Thyroid gland (tissue), 4 donors: ENCODE data around the gene SHC4. TPM values are rescaled to one million over a fixed set of nuclear protein-coding genes. Genes with fewer than 3 reads are reported as not detected.

Source experiments
- DNase-seq, 2 donors: peaks; one replicate each; pipeline ENCODE4 v3.0.0-alpha.2; 2019
- H3K27ac ChIP-seq, 3 donors: fragments of 200-600 bp; sonication (generic); 1 replicate in 2 of 3; 2 replicates in 1 of 3; pipeline ENCODE4 v1.5.1; 2016 to 2019; ENCODE audit warnings: mild to moderate bottlenecking in 1 of 3, moderate library complexity in 1 of 3
- H3K27me3 ChIP-seq: fragments of 200-600 bp; sonication (generic); one replicate; pipeline ENCODE4 v1.5.1; 2019
- H3K36me3 ChIP-seq, 2 donors: fragments of 200-600 bp; sonication (generic); one replicate each; pipeline ENCODE4 v1.5.1; 2016 to 2019
- H3K4me1 ChIP-seq, 2 donors: fragments of 200-600 bp; sonication (generic); one replicate each; pipeline ENCODE4 v1.5.1; 2017 to 2019
- H3K4me3 ChIP-seq, 3 donors: fragments of 200-600 bp; sonication (generic); replicated peaks in 1 of 3; 1 replicate in 2 of 3; 2 replicates in 1 of 3; pipeline ENCODE4 v1.5.1; 2016; ENCODE audit warnings: mild to moderate bottlenecking in 1 of 3
- H3K9me3 ChIP-seq: fragments of 200-600 bp; sonication (generic); one replicate; pipeline ENCODE4 v1.5.1; 2017
- POLR2A ChIP-seq, 2 donors: fragments of 450-650 bp; IDR thresholded peaks; one replicate each; pipeline ENCODE4 v1.6.1; 2017; ENCODE audit warnings: antibody characterized with exemption in 2 of 2, mild to moderate bottlenecking in 2 of 2, moderate library complexity in 1 of 2
- WGBS, 2 donors: methylation state at CpG; one replicate each; pipeline ENCODE4 v1.1.5; 2017; 5-methylcytosine and 5-hydroxymethylcytosine counted together
- intact Hi-C: fragments of 100-400 bp; cut with DNase I; formaldehyde crosslinking; loops from one replicate; pipeline ENCODE4 v1.15.1; 2023
- total RNA-seq, 4 donors: library from RNA; depleted of rRNA; stranded (reverse); fragments of >200 nt; gene quantifications; one replicate each; pipeline ENCODE4 v1.2.3, GENCODE V29; 2016
- TF ChIP-seq, protein P1 (sequence below), 6 experiments: fragments of 200-600 bp in 3 of 6; fragments of 450-650 bp in 3 of 6; sonication (generic) in 3 of 6; IDR thresholded peaks; one replicate each; pipeline ENCODE4 v1.5.1; 2016 to 2019; ENCODE audit warnings: antibody characterized with exemption in 6 of 6, mild to moderate bottlenecking in 2 of 6, inconsistent platforms in 1 of 6, moderate library complexity in 1 of 6

The SHC4 gene
- total RNA-seq, 4 donors from 2014 or later = 0.13 to 1.1 (median 0.49) TPM

DNA sequence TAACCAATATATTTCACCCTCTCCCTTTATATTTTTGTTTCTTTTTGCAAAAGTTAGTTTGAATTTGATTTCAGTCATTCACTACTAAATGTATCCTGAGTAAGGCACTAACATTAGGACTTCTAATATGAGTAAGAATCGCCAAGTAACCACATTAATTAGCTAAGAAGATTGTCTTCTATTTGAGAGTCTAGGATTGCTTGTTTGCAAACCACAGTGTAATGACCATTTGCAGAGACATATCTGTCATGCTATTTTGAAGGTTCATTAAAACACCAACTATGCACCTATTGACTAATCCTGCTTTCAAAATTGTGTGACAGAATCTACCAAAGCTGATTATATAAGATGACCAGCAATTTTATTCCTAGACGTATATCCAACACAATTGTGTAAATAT, 91.1 kb downstream of the SHC4 start:
- Histone ChIP-seq H3K9me3 (no peaks in the 10 kb centered on the region), H3K27me3 (no peaks in the 10 kb centered on the region), H3K27ac (no peak overlapping the region), H3K36me3 (no peaks in the 10 kb centered on the region), H3K4me1 (no peaks in the 10 kb centered on the region), H3K4me3 (no peak overlapping the region)
- TF ChIP-seq, protein P1, sequence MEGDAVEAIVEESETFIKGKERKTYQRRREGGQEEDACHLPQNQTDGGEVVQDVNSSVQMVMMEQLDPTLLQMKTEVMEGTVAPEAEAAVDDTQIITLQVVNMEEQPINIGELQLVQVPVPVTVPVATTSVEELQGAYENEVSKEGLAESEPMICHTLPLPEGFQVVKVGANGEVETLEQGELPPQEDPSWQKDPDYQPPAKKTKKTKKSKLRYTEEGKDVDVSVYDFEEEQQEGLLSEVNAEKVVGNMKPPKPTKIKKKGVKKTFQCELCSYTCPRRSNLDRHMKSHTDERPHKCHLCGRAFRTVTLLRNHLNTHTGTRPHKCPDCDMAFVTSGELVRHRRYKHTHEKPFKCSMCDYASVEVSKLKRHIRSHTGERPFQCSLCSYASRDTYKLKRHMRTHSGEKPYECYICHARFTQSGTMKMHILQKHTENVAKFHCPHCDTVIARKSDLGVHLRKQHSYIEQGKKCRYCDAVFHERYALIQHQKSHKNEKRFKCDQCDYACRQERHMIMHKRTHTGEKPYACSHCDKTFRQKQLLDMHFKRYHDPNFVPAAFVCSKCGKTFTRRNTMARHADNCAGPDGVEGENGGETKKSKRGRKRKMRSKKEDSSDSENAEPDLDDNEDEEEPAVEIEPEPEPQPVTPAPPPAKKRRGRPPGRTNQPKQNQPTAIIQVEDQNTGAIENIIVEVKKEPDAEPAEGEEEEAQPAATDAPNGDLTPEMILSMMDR (IDR thresholded peaks at IDR 0.05) = no peak
- TF ChIP-seq POLR2A (IDR thresholded peaks at IDR 0.05) = no peak
- DNase-seq = no peak
- whole genome bisulfite sequencing, 2 donors = 93 to 94% methylated on average over 2 of the region's 2 CpGs
- intact Hi-C loops = no loop called here

DNA sequence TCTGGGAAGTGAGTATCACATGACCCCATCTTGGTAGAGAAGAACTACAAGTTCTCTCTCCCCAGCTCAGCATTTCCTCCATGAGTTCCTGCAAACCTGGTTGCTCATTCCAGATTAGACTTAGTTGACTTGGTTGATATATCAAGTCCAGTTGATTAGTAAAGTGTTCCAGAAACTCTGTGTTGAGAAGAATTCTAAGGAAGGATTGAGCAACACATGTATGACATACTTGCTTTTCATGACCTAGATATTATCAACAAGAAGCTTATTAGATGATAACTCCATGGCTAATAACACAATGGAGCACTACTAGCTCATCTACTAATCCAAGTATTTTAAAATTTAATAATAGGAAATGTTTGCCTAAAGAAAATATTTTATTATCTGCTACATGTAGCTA, 92.2 kb downstream of the SHC4 start:
- no peaks in the 10 kb centered on the region for H3K4me1 ChIP-seq
- intact Hi-C loops = no loop called here
- TF ChIP-seq POLR2A (IDR thresholded peaks at IDR 0.05) = no peak
- TF ChIP-seq, protein P1 (IDR thresholded peaks at IDR 0.05) = no peak
- no peaks in the 10 kb centered on the region for H3K27me3 ChIP-seq
- H3K27ac ChIP-seq = no peak overlapping the region
- no peaks in the 10 kb centered on the region for H3K36me3 ChIP-seq
- H3K9me3 ChIP-seq = no peaks in the 10 kb centered on the region
- no peak for DNase-seq
- H3K4me3 ChIP-seq = no peak overlapping the region

DNA sequence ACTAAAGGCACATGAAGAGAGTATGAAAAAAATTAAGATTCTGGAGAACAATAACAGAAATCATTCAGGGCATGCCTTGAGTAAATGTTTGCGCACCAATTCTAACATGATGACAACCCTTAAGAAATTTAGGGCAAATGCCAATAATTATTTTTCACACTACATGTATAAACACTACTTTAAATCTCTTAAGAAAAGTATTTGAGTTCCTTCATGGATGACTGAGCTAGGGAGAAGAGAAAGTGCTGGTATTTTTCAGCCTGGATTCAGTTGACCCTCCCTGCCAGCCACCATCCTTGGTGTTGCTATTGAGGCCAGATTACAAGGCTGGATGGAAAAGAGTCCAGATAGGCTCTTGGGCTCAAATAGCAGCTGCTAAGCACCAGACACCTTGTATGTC, 93.8 kb downstream of the SHC4 start:
- TF ChIP-seq, protein P1 (IDR thresholded peaks at IDR 0.05) = no peak
- TF ChIP-seq POLR2A (IDR thresholded peaks at IDR 0.05) = no peak
- H3K9me3 ChIP-seq = no peaks in the 10 kb centered on the region
- no peaks in the 10 kb centered on the region for H3K4me1 ChIP-seq
- 52 to 70% methylated on average over 1 of the region's 1 CpG for WGBS, 2 donors
- H3K27me3 ChIP-seq = no peaks in the 10 kb centered on the region
- peak in 1 of 2 donors; percentile 4 for DNase-seq
- intact Hi-C loops = loop anchor here (10.0 kb wide), 2 partner anchors 555 to 1275 kb away; partner anchors contain the start of gene FGF7
- no peak overlapping the region for H3K27ac ChIP-seq
- no peak overlapping the region for H3K4me3 ChIP-seq
- no peaks in the 10 kb centered on the region for H3K36me3 ChIP-seq

DNA sequence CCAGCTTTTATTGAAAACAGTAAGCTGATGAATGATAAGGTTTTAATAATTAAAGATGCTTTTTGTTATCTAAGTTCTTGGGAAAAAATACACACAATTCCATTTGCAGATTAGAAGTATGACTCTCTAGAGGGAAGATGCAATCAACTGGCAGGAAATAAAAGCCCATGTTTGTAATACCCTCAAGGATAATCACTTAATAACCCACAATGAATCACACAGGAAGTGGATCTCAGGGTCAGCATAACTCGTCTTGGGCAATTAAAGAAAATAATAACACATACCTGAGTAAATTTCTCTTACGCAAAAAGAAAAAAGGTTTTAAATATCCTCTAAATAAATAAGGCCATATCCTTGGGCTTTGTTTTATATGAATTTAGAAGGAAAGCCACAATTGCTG, 95.2 kb downstream of the SHC4 start:
- Histone ChIP-seq H3K27me3 (no peaks in the 10 kb centered on the region), H3K4me1 (no peaks in the 10 kb centered on the region), H3K36me3 (no peaks in the 10 kb centered on the region), H3K9me3 (no peaks in the 10 kb centered on the region), H3K4me3 (no peak overlapping the region), H3K27ac (no peak overlapping the region)
- intact Hi-C loops = loop anchor here (10.0 kb wide), 2 partner anchors 556 to 1276 kb away; partner anchors contain the start of gene FGF7
- WGBS, 2 donors = 64 to 70% methylated on average over 2 of the region's 2 CpGs
- no peak for TF ChIP-seq POLR2A (IDR thresholded peaks at IDR 0.05)
- TF ChIP-seq, protein P1 (IDR thresholded peaks at IDR 0.05) = no peak
- no peak for DNase-seq

DNA sequence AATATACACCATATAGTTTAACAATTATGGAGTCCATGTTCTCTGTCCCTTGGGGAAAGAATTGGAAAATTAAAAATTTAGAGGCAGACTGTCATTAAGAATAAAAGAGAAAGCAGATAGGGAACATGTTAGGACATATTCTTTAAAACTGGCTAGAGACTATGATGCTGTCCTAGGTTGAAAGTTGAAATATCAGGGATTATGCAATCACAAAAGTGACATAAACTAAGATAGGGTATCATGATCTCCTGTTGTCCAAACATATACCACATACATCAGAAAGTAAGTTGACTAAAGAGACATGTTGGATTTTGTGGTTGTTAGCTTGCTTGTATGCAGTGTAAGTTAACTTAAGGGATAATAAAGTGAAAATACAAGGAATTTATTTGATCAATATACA, 95.7 kb downstream of the SHC4 start:
- intact Hi-C loops = loop anchor here (10.0 kb wide), 2 partner anchors 557 to 1277 kb away; partner anchors contain the start of gene FGF7
- no peak overlapping the region for H3K27ac ChIP-seq
- TF ChIP-seq, protein P1 (IDR thresholded peaks at IDR 0.05) = no peak
- TF ChIP-seq POLR2A (IDR thresholded peaks at IDR 0.05) = no peak

More for the DNA sequence above, 95.7 kb downstream of the SHC4 start:
- no peaks in the 10 kb centered on the region for H3K9me3 ChIP-seq
- no peaks in the 10 kb centered on the region for H3K36me3 ChIP-seq
- no peaks in the 10 kb centered on the region for H3K4me1 ChIP-seq
- no peak for DNase-seq
- H3K4me3 ChIP-seq = no peak overlapping the region
- no peaks in the 10 kb centered on the region for H3K27me3 ChIP-seq
